Fibroblast of gingiva (primary cell): ENCODE data around the gene MIS12.

Experiments used
- DNase-seq: peaks from one replicate; pipeline ENCODE4 v3.0.0-alpha.2; 2011; ENCODE audit warnings: low read depth

MIS12 gene

DNA sequence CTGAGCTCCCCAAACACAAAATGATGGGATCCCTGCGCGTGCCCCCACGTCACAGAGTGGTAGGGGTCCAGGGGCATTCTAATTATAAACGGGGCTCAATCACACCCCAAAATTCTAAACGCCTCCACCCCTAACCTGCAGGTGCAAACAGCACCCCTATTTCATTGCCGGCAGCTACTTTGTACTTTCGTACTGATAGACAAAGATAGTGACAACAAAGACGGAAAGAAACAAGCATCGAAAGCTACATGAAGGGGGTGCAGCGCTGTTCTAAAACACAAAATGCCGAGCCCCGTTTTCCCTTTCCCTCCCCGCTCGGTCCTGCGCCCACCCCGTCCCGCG, 13.9 kb downstream of the MIS12 start:
- no peak for DNase-seq

DNA sequence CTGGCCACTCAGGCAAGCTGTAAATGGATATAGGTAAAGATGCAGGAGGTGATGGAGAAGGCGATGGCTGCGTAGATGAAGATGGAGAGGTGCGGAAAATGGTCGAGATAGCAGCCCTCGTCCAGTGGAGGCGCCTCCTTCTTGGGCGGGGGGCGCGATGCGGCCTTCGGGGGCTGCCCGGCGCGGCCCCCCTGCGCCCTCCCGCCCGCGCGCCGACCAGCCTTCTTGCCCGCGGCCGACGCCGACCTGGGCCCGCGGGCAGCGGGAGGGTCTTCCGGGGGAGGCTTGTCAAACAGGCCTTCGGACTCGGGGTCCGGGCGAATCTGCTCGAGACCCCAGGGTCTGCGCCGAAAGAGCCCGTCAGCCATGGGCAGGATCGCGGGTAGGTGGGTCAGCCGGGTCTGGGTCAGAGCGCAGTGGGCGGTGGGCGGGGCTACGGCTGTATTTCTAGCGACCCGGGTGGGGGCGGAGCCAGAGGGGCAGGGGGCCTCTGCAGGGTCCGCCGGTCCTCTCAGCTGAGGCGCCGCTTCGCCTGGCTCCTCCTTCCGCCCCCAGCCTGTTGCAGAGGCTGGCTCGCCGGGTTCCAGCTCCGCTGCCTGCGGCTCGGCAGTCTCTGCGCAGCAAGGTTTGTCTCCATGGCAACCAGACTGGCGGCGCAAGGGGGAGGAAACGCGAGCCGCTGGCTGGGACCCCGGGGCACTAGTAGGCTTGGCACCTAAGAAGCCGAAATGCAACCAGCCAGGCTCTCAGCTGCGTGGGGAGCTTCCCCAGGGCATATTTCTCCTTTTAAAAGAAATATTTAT, 14.4 kb downstream of the MIS12 start:
- peak; percentile 81 for DNase-seq

DNA sequence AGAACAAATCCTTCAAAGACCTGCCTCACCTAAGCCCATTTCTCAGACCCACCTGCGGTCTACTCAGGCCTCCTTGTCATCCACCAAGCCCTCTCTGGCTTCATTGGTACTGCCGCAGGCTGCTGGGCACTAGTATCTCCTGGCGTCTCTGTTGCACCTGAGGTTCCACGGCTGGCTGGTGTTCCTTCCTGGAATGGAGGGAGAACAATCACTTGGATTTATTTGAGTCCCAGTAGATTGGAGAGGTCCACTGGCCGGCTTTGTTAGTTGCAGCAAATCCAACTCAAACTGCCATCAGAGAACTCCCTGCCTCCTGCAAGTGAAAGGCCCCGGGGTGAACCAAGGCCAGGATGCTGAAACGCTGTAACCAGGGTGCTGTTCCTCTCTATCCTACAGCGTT, 15.3 kb downstream of the MIS12 start:
- DNase-seq, result no peak

DNA sequence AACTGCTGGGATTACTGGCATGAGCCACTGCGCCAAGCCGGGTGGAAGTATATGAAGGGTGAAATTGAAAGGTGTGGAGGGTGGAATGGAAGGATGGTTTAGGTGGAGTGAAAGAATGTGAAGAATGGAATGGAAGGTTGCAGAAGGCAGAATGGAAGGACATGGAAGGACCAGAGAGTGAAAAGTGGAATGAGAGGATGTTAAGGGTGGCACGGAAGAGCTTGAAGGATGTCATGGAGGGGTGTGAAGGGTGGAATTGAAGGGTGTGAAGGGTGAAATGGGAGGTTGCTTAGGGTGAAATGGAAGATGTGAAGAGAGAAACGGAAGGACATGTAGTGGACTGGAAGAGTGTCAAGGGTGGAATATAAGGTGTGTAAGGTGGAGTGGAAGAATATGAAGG, 16.2 kb downstream of the MIS12 start:
- no peak for DNase-seq

DNA sequence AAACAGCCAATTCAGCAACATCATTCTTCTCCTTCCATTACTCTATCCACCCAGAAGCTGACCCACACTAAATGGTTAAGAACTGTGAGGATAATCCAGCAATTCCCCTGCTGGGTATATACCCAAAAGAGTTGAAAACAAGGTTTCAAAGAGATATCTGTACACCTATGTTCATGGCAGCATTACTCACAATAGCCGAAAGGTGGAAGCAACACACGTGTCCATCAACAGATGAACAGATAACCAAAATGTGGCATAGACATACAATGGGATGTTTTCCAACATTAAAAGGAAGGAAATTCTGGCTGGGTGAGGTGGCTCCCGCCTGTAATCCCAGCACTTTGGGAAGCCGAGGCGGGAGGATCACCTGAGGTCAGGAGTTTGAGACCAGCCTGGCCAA, 19.9 kb downstream of the MIS12 start:
- DNase-seq, result no peak

DNA sequence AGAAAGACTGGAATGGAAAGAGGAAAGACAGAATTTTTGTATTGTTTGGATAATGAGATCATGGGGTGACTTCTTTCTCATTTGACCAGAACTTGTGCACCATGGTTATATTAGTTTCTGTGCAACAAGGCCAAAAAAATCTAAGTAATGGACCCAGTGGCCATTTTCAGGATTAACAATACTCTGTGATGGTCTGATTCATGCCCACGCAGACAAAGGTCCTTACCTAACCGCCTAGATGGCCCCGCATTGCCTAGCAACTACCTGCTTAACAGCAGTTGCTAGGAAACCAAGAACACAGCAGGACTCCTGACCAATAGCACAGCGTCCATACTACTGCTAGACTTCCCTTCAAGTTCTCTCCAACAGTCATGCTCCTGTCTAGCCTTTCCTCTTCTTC, 22.4 kb downstream of the MIS12 start:
- DNase-seq, result peak; percentile 20

DNA sequence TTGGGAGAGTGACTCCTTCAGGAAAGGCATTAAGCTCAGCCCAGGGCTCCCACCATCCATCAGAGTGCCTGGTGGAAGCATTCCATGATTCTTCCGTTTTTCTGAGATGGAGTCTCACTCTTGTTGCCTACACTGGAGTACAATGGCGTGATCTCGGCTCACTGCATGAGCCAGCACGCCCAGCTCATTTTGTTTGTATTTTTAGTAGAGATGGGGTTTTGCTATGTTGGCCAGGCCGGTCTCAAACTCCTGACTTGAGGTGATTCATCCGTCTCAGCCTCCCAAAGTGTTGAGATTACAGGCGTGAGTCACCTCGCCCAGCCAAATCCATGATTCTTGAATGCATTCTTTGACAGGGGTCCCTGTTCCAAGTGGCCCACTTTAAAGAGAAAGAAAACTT, 23.1 kb downstream of the MIS12 start:
- DNase-seq, result no peak

DNA sequence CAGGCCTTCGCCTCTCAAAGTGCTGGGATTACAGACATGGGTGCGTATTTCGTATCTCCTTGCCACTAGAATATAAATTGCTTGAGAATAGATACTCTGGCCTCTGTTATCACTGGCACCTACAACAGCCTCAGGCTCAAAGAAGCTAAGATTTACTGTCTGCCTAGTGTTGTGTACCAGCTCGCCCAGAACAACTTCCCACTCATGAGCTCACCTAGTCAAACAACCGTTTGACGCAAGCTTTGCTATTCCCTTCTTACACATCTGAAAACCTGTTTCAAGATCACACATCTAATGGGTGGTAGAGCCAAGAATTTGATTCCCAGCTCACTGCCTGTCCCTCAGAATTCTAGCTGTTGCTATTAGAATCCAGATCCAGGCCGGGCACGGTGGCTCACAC, 24.4 kb downstream of the MIS12 start:
- no peak for DNase-seq

DNA sequence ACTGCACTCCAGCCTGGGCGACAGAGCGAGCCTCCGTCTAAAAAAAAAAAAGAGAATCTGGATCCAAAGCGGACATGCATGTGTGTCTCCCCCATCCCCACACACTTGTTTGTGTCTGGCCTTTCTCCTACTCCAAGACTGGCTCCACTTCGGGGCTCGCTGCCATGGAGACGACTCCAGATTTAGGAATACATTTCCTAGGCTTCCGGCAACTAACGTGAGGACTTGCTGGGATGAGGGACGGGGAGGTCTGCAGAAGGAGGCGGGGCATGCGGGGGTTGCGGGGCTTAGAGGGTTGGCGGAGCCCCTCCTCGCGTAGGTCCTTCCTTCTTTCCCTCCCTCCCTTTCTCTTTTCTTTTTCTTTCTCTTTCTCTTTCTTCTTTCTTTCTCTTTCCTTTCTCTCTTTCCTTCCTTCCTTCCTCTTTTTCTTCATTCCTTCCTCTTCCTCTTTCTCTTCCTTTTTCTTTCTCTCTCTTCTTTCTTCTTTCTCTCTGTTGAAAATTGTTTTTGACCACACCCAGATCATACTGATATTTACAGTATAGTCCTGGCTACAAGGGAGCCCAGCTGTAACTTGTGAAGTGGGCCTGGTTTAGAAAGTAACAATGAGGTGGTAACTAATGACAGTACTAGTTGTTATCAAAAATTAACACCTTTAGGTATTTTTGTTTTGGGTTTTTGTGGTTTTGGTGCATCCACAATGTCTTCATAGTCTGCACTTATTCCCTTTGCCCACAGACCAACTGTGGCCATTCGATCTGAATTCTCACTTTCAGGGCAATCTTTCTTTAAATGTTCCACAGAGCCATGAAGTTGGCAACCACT, 25.2 kb downstream of the MIS12 start:
- DNase-seq, result no peak

DNA sequence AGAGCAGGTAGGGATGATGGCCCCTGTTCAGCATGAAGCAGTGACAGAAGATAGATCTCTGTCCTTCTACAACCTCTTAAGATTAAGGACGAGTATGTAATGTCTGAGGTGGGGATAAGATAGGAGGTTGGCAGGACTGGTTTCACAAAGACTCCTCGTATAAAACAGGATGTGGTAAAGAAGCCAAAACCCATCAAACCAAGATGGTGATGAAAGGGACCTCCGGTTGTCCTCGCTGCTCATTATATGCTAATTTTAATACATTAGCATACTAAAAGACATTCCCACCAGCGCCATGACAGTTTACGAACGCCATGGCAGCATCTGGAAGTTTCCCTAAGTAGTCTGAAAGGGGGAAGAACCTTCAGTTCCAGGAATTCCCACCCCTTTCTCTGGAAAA, 27.3 kb downstream of the MIS12 start:
- no peak for DNase-seq

DNA sequence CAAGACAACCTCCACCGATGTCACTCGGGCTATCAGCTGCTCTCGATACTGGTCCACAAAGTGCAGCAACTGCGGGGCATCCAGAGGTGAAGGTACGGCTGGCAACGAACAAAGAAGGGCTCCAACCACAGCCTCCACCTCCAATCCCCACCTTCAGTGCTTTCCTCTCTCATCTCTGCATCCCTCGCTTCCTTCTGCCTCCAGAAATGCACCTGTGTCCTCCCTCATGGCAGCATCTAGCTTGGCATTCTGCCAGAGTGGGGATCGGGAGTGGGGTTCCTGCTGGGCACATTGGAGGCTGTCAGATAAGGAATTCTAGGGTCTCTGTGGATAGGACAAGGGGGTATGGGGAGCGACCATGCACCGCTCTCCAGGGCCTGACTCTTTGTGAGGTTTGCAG, 28.6 kb downstream of the MIS12 start:
- no peak for DNase-seq

DNA sequence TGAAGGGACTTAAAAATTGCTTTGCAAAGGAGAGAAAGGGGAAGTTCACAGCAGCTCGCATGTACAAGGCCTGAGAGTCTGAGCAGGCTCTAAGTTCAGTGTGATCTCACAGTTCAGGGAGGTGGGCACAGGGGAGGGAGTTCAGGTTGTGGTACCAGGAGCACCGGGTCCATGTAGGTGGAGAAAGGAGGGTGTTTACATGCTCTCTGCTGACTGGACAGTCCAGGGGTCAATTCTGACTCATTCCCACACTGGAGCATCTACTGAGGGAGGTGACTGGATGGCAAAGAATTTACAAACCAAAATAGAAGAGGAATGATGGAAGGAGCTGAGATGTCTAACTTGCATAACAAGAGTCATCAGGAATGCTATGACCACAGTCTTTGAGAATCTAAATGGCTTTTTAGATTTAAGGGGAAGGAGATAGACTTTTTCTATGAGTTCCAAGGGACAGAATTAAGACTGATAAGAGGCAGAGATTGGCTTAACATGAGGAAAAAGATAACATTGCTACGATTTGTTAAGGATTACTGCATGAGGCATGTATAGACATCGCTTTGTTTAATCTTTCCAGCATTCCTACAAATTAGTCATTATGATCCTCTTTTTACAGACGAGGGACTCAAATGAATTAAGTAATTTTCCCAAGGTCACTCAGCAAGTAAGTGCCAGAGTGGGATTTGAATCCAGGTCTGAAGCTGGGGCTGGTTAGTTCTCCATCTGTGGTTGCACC, 29.9 kb downstream of the MIS12 start:
- peak; percentile 88 for DNase-seq

DNA sequence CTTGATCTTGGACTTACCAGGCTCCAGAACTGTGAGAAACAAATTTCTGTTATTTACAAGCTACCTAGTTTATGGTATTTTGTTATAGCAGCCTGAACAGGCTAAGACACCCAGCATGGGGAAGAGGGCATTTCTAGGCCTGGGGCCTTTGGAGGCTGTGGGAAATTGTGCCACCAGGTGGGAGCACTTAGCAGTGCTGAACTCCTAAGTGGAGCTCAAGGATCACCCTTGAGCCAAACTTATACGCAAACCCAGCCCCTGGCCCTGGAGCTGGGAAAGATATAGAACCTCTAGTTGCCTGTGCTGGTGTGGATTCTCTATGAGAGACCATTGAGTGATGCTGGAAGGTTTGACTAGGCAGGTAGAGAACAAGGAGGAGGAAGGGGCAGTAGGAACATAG, 36.1 kb downstream of the MIS12 start:
- DNase-seq, result no peak

DNA sequence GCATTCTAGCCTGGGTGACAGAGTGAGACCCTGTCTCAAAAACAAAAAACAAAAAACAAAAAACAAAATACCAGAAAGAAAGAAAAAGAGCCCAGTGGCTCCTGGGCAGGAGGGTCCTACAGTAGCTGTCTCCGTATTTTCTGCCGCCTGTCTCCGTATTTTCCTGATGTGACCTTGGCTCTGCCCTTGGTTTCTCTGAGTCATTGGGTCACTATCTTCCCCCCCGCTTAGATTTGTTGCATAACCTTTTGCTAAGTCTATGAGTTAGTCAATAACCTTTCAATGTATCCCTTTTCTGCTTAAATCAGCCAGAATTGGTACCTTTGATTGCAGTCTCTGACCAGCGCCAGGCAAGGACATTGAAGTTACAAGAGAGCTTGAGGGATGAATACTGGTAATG, 36.9 kb downstream of the MIS12 start:
- no peak for DNase-seq

DNA sequence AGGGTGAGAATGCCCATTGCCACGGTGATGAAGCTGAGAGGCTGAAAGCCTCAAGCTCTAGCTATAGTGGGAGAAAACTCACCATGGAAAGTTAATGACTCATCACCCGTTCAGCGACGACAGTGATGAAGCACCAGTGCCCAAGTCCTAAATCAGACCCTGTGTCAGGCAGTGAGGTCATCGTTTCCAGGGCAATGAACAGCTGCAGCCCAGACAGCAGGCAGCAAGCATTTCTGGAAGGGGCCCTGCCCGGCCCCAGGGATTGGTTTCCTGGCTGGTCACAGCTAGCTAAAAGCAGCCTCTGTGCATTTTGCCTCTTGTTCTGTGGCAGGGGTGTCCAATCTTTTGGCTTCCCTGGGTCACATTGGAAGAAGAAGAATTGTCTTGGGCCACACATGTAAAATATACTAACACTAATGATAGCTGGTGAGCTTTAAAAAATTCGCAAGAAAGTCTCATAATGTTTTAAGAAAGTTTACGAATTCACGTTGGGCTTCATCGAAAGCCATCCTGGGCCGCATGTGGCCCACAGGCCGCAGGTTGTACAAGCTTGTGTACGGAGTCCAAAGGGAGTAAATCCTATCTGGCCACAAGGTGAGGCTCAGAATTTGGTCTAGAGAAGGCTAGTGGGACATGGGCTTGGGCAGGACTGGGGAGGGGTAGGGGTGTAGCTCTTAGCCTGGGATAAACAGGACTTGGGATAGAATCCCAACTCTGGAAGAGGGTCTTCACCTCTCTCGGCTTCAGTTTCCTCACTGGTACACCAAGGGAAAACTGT, 40.6 kb downstream of the MIS12 start:
- peak; percentile 93 for DNase-seq

DNA sequence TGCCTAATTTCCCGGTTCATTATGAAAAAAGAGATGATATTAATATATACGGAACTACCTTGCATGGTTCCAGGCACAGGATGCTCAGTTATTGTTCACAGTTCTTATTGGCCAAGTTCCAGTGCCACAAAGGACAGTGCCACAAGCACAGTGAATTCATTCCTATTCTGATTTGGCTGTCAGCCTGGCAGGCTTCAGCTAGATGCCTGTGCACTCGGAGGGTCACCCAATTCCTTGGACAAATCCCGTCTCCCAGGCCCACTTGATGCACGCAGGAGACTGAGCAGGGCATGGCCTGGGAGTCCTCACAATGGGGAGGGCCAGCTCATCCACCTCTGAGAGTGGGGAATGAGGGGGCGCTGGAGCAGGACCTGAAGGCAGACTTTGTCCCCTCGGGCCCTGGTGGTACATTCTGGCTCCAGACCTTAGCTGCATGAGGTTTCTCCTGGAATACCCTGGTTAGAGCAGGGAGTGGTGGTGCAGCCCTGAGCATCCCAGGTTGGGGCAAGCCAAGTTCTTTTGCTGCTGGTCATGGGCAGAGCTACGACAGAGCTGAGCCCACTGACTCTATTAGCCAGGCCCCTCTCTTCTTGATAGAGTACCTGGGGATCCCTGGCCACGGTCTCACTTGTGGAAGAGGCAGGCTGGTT, 41.4 kb downstream of the MIS12 start:
- no peak for DNase-seq

DNA sequence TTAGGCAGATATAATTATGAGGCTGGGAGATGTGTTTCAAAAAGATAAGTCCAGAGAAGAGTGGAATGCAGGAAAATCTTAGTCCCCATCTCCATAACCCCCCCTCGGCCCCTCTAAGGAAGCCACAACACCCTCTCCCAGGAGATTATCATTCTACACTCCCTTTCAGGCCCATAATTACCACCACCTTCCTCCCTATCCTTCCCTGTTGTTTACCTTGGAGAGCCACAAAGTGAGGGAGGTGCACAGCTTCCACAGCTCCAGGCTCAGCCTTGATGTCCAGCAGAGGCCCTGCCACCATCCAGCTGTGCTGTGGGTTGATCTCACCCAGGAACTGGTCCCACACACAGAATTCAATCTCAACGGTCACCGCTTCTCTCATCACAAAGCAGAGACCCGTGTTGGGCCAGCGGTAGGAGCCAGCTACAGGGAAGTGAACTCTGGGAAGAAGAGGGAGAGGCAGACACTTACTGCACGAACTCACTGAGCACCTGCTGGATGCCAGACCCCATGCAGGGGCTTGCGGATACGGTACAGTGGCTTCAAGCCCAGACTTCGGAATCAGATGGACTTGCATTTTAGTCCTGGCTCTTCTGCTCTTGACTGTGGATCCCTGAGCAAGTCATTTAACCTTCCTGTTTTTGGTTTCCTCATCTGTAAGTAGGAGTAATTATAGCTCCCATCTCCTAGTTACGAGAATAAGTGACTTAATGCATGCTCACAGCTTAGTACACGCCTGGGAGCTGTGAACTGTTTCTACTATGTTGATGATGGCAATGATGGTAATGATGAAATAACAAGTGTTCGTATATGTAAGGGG, 44.1 kb downstream of the MIS12 start:
- DNase-seq, result no peak

DNA sequence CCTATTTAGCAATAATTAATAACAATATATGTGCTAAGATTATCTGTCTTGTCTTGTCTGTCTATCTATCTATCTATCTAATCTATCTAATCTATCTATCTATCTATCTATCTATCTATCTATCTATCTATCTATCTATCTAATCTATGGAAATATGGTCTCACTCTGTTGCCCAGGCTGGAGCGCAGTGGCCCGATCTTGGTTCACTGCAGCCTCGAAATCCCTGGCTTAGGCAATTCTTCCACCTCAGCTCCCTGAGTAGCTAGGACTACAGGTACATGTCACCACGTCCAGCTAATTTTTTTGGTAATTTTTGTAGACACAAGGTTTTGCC, 44.7 kb downstream of the MIS12 start:
- no peak for DNase-seq

DNA sequence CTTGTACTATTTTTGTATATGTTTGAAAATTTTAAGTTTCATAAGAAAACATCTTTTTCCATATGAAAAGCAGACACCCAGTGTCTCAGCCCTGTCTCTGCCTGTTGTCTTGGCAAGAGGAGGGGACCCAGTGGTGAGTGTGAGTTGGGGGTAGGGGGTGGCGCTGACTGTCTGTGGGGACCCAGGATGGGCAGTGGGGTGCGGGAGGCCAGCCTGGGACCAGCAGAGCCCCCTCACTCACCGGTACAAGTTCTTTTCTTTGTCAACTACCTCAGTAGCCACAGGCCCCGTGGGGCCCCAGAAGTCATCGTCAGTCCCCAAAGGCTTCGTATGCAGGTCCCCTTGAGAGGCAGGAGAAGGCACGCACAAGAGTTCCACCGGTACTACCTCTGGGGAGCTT, 46.2 kb downstream of the MIS12 start:
- no peak for DNase-seq

DNA sequence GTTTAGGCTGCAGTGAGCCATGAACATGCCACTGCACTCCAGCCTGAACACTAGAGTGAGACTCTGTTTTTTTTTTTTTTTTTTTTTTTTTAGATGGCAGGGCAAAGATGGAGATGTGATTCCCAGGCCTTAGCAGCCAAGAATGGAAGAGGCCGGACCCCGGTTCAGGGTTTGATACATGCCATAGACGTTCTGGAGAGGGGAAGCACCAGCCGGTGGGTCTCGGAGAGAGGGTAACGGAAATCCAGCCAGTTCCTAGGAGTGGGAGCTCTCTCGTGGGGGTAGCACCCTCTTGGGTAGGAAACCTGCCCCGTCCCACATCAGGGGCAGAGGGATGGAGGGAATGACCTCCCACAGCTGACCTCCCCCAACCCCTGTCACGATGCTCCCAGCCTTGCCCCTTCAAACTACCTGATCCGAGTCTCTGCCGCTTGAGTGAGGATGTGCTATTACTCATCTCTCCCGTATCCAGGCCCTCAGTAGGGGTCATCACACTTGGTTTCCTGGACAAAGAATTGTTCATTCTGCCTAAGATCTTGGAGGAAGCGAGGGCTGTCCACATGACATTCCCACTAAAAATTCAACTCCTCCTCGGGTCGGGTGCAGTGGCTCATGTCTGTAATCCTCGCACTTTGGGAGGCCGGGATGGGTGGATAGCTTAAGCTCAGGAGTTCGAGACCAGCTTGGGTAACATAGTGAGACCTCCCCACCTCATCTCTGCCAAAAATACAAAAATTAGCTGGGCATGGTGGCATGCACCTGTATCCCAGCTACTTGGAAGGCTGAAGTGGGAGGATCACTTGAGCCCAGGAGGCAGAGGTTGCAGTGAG, 47.3 kb downstream of the MIS12 start:
- DNase-seq, result no peak
